ENCODE measurements around the gene MOB2. TPM values are rescaled to one million over a fixed set of nuclear protein-coding genes. Genes with fewer than 3 reads are reported as not detected.

MOB2 gene
- total and polyA plus RNA-seq, 2 of the 13 experiments (the other 11 are each of a cell fraction or from before 2014, with no cell fraction given) = 21.8 to 27.7 TPM

GRCh38 chr11:1476940-1477736 is 9.4 kb downstream of the MOB2 start (continued):
- TF ChIP-seq HOXA9 (CRISPR knock-in tag; IDR thresholded peaks at IDR 0.05; ENCODE audit: borderline replicate concordance) (no peak), RXRB (CRISPR knock-in tag; IDR thresholded peaks at IDR 0.05; ENCODE audit: borderline replicate concordance) (no peak), IKZF5 (CRISPR knock-in tag; IDR thresholded peaks at IDR 0.05) (no peak), ZNF839 (CRISPR knock-in tag; IDR thresholded peaks at IDR 0.05; ENCODE audit: borderline replicate concordance) (no peak), TFAP4 (IDR thresholded peaks at IDR 0.05; ENCODE audit: borderline replicate concordance, low read depth) (no peak), HNRNPK (IDR thresholded peaks at IDR 0.05; ENCODE audit: low read depth, low read length, poor library complexity, severe bottlenecking) (no peak), ZFP90 (CRISPR knock-in tag; IDR thresholded peaks at IDR 0.05; ENCODE audit: borderline replicate concordance) (no peak), ZNF780A (CRISPR knock-in tag; IDR thresholded peaks at IDR 0.05) (no peak), DR1 (CRISPR knock-in tag; IDR thresholded peaks at IDR 0.05) (no peak)

- H2AFZ ChIP-seq (ENCODE audit: low read length) = no peak overlapping the region
- H3K9ac ChIP-seq (ENCODE audit: insufficient read depth, low read depth, low read length) = no peak overlapping the region
- no TSS peak for BruUV-seq (replicated peaks)
- ChIA-PET POLR2A (no interaction called here), CTCF (ENCODE audit: low intra/inter-chr PET ratio, low total read pairs) (no interaction called here)
- no peaks in the 10 kb centered on the region for H4K20me1 ChIP-seq (ENCODE audit: insufficient read depth, low read length)
- in situ Hi-C loops (cut with HindIII; ENCODE audit: extremely low pct_ligation_motif_present, low pct_unique_long_range_greater_than_20kb) = no loop called here
- peaks cover 14 to 29% of the 10 kb centered on the region in 2 experiments; a peak in 4 of 5 replicates for H3K36me3 ChIP-seq (replicated peaks in 1 of 2; ENCODE audit: control insufficient read depth in 1 of 2, insufficient read depth in 2 of 2, low read length in 2 of 2)
- no peaks in the 10 kb centered on the region for H3K27me3 ChIP-seq (ENCODE audit: control insufficient read depth in 1 of 2, insufficient read depth in 2 of 2, low read length in 2 of 2)
- ATAC-seq (no peak), FAIRE-seq (no peak), DNase-seq (ENCODE audit: low spot score) (no peak)
- H3K27ac ChIP-seq (ENCODE audit: extremely low read length, insufficient read depth, low read length) = no peak overlapping the region
- no peaks in the 10 kb centered on the region for H3K4me1 ChIP-seq (ENCODE audit: insufficient read depth, low read length)
- WGBS (ENCODE audit: low lambda C conversion rate) = 99% methylated on average over 12 of the region's 12 CpGs
- intact Hi-C loops (cut with micrococcal nuclease; ENCODE audit: unreplicated experiment) = no loop called here
- no peak overlapping the region for H3K4me3 ChIP-seq (replicated peaks in 1 of 3; ENCODE audit: insufficient read depth in 1 of 3, low read depth in 2 of 3, low read length in 3 of 3)
- H3K4me2 ChIP-seq (ENCODE audit: low read depth, low read length) = no peak overlapping the region
- H3K79me2 ChIP-seq (ENCODE audit: insufficient read depth, low read length) = no peaks in the 10 kb centered on the region
- no peaks in the 10 kb centered on the region for H3K9me3 ChIP-seq (ENCODE audit: low read length)
- TF ChIP-seq MTERF4 (CRISPR knock-in tag; IDR thresholded peaks at IDR 0.05) = no peak
- no peak for TF ChIP-seq TCF7 (IDR thresholded peaks at IDR 0.05; ENCODE audit: low read depth)
- no peak for TF ChIP-seq SALL2 (CRISPR knock-in tag; IDR thresholded peaks at IDR 0.05)
- TF ChIP-seq JUND (CRISPR knock-in tag; IDR thresholded peaks at IDR 0.05) = no peak
- no peak for TF ChIP-seq HNRNPL (IDR thresholded peaks at IDR 0.05; ENCODE audit: low read depth, low read length)
- no peak for TF ChIP-seq ZNF713 (CRISPR knock-in tag; IDR thresholded peaks at IDR 0.05)
- TF ChIP-seq PAWR (CRISPR knock-in tag; IDR thresholded peaks at IDR 0.05; ENCODE audit: borderline replicate concordance) = no peak
- TF ChIP-seq ZSCAN12 (CRISPR knock-in tag; IDR thresholded peaks at IDR 0.05) = no peak
- no peak for TF ChIP-seq ZC3H4 (CRISPR knock-in tag; IDR thresholded peaks at IDR 0.05; ENCODE audit: borderline replicate concordance)
- TF ChIP-seq ZNF34 (CRISPR knock-in tag; IDR thresholded peaks at IDR 0.05; ENCODE audit: borderline replicate concordance) = no peak
- TF ChIP-seq HNRNPH1 (optimal IDR thresholded peaks at IDR 0.05; ENCODE audit: low read depth, low read length) = no peak
- no peak for TF ChIP-seq GATA4 (IDR thresholded peaks at IDR 0.05; ENCODE audit: borderline replicate concordance, low read depth)
These were observed 10.7 kb downstream of the MOB2 start for GRCh38 chr11:1475841-1476240.
